Breast epithelium (tissue), 4 donors: ENCODE results near the gene TMEM234. TPM values are rescaled to one million over a fixed set of nuclear protein-coding genes. Genes with fewer than 3 reads are reported as not detected.

Experiments
- DNase-seq, 2 donors: peaks; one replicate each; pipeline ENCODE4 v3.0.0-alpha.2; 2019; ENCODE audit warnings: low spot score in 2 of 2
- H3K27ac ChIP-seq, 2 donors: fragments of 200-600 bp; sonication (generic) in 1 of 2; one replicate each; pipeline ENCODE4 v1.5.1; 2016 to 2019; ENCODE audit warnings: mild to moderate bottlenecking in 1 of 2
- H3K27me3 ChIP-seq, 2 donors: fragments of 200-600 bp; sonication (generic) in 1 of 2; one replicate each; pipeline versions ENCODE4 v1.5.1 to v1.6.0; 2017 to 2019; ENCODE audit warnings: control low read depth in 1 of 2, mild to moderate bottlenecking in 1 of 2
- H3K36me3 ChIP-seq: fragments of 200-600 bp; one replicate; pipeline ENCODE4 v1.5.1; 2019
- H3K4me1 ChIP-seq, 2 donors: fragments of 200-600 bp; sonication (generic); one replicate each; pipeline ENCODE4 v1.5.1; 2016 to 2019; ENCODE audit warnings: control low read depth in 1 of 2
- H3K4me3 ChIP-seq, 3 donors: fragments of 200-600 bp; sonication (generic); 1 replicate in 2 of 3; 2 replicates in 1 of 3; pipeline ENCODE4 v1.5.1; 2016 to 2019; ENCODE audit warnings: mild to moderate bottlenecking in 3 of 3, moderate library complexity in 2 of 3
- H3K9me3 ChIP-seq, 2 donors: fragments of 200-600 bp; sonication (generic) in 1 of 2; one replicate each; pipeline ENCODE4 v1.5.1; 2016 to 2019; ENCODE audit warnings: control low read depth in 1 of 2
- CTCF ChIP-seq, 3 donors: fragments of 450-650 bp; IDR thresholded peaks; one replicate each; pipeline ENCODE4 v1.5.1; 2016 to 2017; ENCODE audit warnings: antibody characterized with exemption in 3 of 3, mild to moderate bottlenecking in 3 of 3, moderate library complexity in 3 of 3
- POLR2A ChIP-seq: fragments of 450-650 bp; IDR thresholded peaks from one replicate; pipeline ENCODE4 v1.6.1; 2016; ENCODE audit warnings: antibody characterized with exemption, mild to moderate bottlenecking, moderate library complexity
- POLR2AphosphoS5 ChIP-seq, 3 donors: sonication (generic); formaldehyde crosslinking; IDR thresholded peaks; one replicate each; pipeline ENCODE4 v1.6.1; 2017; ENCODE audit warnings: antibody characterized with exemption in 3 of 3
- intact Hi-C: fragments of 100-400 bp; cut with DNase I; formaldehyde crosslinking; loops from one replicate; pipeline ENCODE4 v1.15.1; 2023; ENCODE audit warnings: low total_unique reads
- total RNA-seq, 3 donors: library from RNA; depleted of rRNA; stranded (reverse); fragments of >200 nt; gene quantifications; one replicate each; pipeline ENCODE4 v1.1.0, GENCODE V29; 2016

The TMEM234 gene
- total RNA-seq, 3 donors from 2014 or later, result 5.8 to 20.6 (median 13.4) TPM

- DNase-seq, result no peak
- Histone ChIP-seq H3K27me3 (no peaks in the 10 kb centered on the region), H3K4me1 (peaks cover 0 to 4% of the 10 kb centered on the region in 2 donors), H3K9me3 (no peaks in the 10 kb centered on the region), H3K36me3 (peaks cover 6% of the 10 kb centered on the region), H3K4me3 (no peak overlapping the region), H3K27ac (no peak overlapping the region)
- intact Hi-C loops, result no loop called here
- TF ChIP-seq CTCF (IDR thresholded peaks at IDR 0.05) (no peak), POLR2AphosphoS5 (IDR thresholded peaks at IDR 0.05) (no peak), POLR2A (no peak)
These were observed 34.3 kb downstream of the TMEM234 start for GRCh38 chr1:32187850-32188249.

GRCh38 chr1:32186491-32186890, 35.7 kb downstream of the TMEM234 start:
- Histone ChIP-seq H3K4me1 (peaks cover 0 to 12% of the 10 kb centered on the region in 2 donors), H3K4me3 (no peak overlapping the region), H3K9me3 (no peaks in the 10 kb centered on the region), H3K27me3 (no peaks in the 10 kb centered on the region), H3K36me3 (peaks cover 6% of the 10 kb centered on the region), H3K27ac (no peak overlapping the region)
- TF ChIP-seq POLR2AphosphoS5 (IDR thresholded peaks at IDR 0.05) (no peak), POLR2A (no peak), CTCF (IDR thresholded peaks at IDR 0.05) (no peak)
- no peak for DNase-seq
- intact Hi-C loops, result no loop called here

GRCh38 chr1:32186077-32186476, 36.1 kb downstream of the TMEM234 start:
- intact Hi-C loops, result no loop called here
- Histone ChIP-seq H3K36me3 (peaks cover 6% of the 10 kb centered on the region), H3K27ac (no peak overlapping the region), H3K4me1 (peaks cover 0 to 16% of the 10 kb centered on the region in 2 donors), H3K9me3 (no peaks in the 10 kb centered on the region), H3K4me3 (no peak overlapping the region), H3K27me3 (no peaks in the 10 kb centered on the region)
- TF ChIP-seq CTCF (IDR thresholded peaks at IDR 0.05) (no peak), POLR2A (no peak), POLR2AphosphoS5 (IDR thresholded peaks at IDR 0.05) (no peak)
- no peak for DNase-seq

GRCh38 chr1:32184650-32185049, 37.5 kb downstream of the TMEM234 start:
- H3K27me3 ChIP-seq, result no peaks in the 10 kb centered on the region
- H3K4me3 ChIP-seq, result peak overlapping the region in 1 of 3 donors; percentile 28
- intact Hi-C loops, result no loop called here
- TF ChIP-seq CTCF (IDR thresholded peaks at IDR 0.05), result no peak
- TF ChIP-seq POLR2AphosphoS5 (IDR thresholded peaks at IDR 0.05), result no peak
- TF ChIP-seq POLR2A, result no peak
- H3K27ac ChIP-seq, result no peak overlapping the region
- H3K36me3 ChIP-seq, result no peaks in the 10 kb centered on the region
- peaks cover 0 to 21% of the 10 kb centered on the region in 2 donors for H3K4me1 ChIP-seq
- no peak for DNase-seq
- no peaks in the 10 kb centered on the region for H3K9me3 ChIP-seq

GRCh38 chr1:32182060-32182459, 40.1 kb downstream of the TMEM234 start:
- no peak for DNase-seq
- Histone ChIP-seq H3K4me3 (peak overlapping the region in 2 of 3 donors; percentile 45 to 71), H3K27me3 (no peaks in the 10 kb centered on the region), H3K4me1 (peaks cover 0 to 21% of the 10 kb centered on the region in 2 donors), H3K36me3 (no peaks in the 10 kb centered on the region), H3K27ac (no peak overlapping the region), H3K9me3 (no peaks in the 10 kb centered on the region)
- intact Hi-C loops, result no loop called here
- TF ChIP-seq CTCF (IDR thresholded peaks at IDR 0.05) (no peak), POLR2AphosphoS5 (IDR thresholded peaks at IDR 0.05) (no peak), POLR2A (no peak)
